ENCODE measurements around the gene NPEPPS. TPM values are rescaled to one million over a fixed set of nuclear protein-coding genes. Genes with fewer than 3 reads are reported as not detected.

The NPEPPS gene
- total and polyA plus RNA-seq, 2 of the 8 experiments (the other 6 are each of a cell fraction or from before 2014, with no cell fraction given): 53.6 to 118 TPM

DNA sequence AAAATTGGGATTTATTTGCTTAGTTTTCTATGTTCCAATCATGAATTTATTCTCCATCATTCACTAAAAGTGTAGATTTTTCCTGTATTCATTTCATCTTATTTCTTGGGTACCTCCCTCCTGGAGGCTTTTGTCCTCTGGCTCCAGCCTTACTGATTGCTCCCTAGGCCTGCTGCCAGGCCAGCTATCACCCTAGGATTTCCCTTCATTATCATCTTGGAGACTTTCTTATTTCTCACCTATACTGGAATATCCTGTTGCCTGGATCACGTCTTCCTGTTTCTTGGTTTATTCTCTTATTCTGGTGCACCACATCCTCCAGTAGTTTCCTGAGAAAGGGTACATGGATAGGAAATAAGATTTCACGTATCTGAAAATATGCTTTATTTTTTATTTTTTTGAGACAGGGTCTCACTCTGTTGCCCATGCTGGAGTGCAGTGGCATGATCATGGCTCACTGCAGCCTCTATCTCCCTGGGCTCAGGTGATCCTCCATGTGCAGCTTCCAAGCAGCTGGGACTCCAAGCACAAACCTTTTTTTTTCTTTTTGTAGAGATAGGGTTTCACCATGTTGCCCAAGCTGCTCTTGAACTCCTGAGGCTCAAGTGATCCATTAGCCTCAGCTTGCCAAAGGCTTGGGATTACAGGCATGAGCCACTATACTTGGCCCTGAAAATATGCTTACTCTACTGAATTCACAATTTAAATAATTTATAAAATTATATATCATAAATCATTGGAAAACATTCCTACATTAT lies 105.5 kb downstream of the NPEPPS start:
- Histone ChIP-seq H3K4me3 (ENCODE audit: extremely low read depth in 1 of 4, insufficient read depth in 2 of 4, low read depth in 3 of 4, low read length in 4 of 4) (no peak overlapping the region), H3K9me3 (ENCODE audit: insufficient read depth in 2 of 2, low read depth in 1 of 2, low read length in 1 of 2) (no peaks in the 10 kb centered on the region), H3K23ac (ENCODE audit: insufficient read length) (no peak overlapping the region), H2AFZ (ENCODE audit: low read length) (no peak overlapping the region), H3K56ac (replicated peaks; ENCODE audit: insufficient read length, low read depth, low read length) (no peak overlapping the region), H4K91ac (replicated peaks; ENCODE audit: insufficient read length, low read length) (no peak overlapping the region), H3K79me2 (ENCODE audit: control insufficient read depth in 1 of 2, insufficient read depth in 2 of 2, low read length in 2 of 2) (no peaks in the 10 kb centered on the region), H3K9ac (replicated peaks in 1 of 4; ENCODE audit: extremely low read depth in 1 of 4, low read depth in 3 of 4, low read length in 3 of 4) (no peak overlapping the region), H2BK15ac (ENCODE audit: low read length) (no peak overlapping the region), H2BK12ac (ENCODE audit: low read depth, low read length) (no peak overlapping the region), H2BK120ac (replicated peaks; ENCODE audit: low read depth, low read length) (no peak overlapping the region), H3K27me3 (replicated peaks in 1 of 4; ENCODE audit: control insufficient read depth in 3 of 4, extremely low read depth in 1 of 4, insufficient read depth in 3 of 4, low read length in 3 of 4) (no peaks in the 10 kb centered on the region), H4K5ac (ENCODE audit: insufficient read length, low read depth, low read length) (no peak overlapping the region), H3K36me3 (ENCODE audit: control insufficient read depth in 2 of 4, insufficient read depth in 4 of 4, low read length in 3 of 4) (no peaks in the 10 kb centered on the region; a peak in 2 of 8 replicates), H3K4me2 (ENCODE audit: insufficient read depth in 1 of 2, low read depth in 2 of 2, low read length in 2 of 2) (no peak overlapping the region), H3K4me1 (replicated peaks in 1 of 4; ENCODE audit: control insufficient read depth in 3 of 4, insufficient read depth in 4 of 4, low read length in 3 of 4) (no peaks in the 10 kb centered on the region), H3K79me1 (ENCODE audit: low read depth, low read length) (no peaks in the 10 kb centered on the region), H2AK5ac (ENCODE audit: low read depth, low read length) (no peak overlapping the region), H3K27ac (ENCODE audit: low read depth, low read length) (no peak overlapping the region), H3K23me2 (ENCODE audit: low read depth, low read length) (no peaks in the 10 kb centered on the region), H3K4ac (replicated peaks; ENCODE audit: insufficient read length, low read depth, low read length) (no peak overlapping the region), H4K20me1 (replicated peaks in 1 of 2; ENCODE audit: control insufficient read depth in 1 of 2, insufficient read depth in 2 of 2, low read length in 2 of 2) (peaks cover 0 to 2% of the 10 kb centered on the region in 2 experiments), H3K18ac (ENCODE audit: extremely low read depth, low read length) (no peak overlapping the region), H4K8ac (ENCODE audit: extremely low read depth, insufficient read depth, low read length) (no peak overlapping the region), H3K14ac (ENCODE audit: insufficient read length) (no peak overlapping the region), H2BK20ac (ENCODE audit: low read length) (no peak overlapping the region), H2BK5ac (ENCODE audit: low read depth, low read length) (no peak overlapping the region)
- POLR2A ChIA-PET (ENCODE audit: partially characterized antibody): interaction anchor here (0.6 to 3.3 kb wide), 3 partner anchors 10 to 521 kb away, joined by 3 to 16 read pairs (median 4); partner anchors contain the start of gene KPNB1
- TF ChIP-seq HDAC6 (IDR thresholded peaks at IDR 0.05; ENCODE audit: low read depth, low read length): no peak
- TF ChIP-seq, protein P1, sequence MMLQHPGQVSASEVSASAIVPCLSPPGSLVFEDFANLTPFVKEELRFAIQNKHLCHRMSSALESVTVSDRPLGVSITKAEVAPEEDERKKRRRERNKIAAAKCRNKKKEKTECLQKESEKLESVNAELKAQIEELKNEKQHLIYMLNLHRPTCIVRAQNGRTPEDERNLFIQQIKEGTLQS (IDR thresholded peaks at IDR 0.05; ENCODE audit: insufficient read depth, low read depth, low read length): no peak
- no peak for TF ChIP-seq BRCA1 (IDR thresholded peaks at IDR 0.05; ENCODE audit: low read depth, low read length)
- no peak for TF ChIP-seq POU5F1 (IDR thresholded peaks at IDR 0.05; ENCODE audit: low read depth, low read length)
- TF ChIP-seq ZNF274 (IDR thresholded peaks at IDR 0.05; ENCODE audit: borderline replicate concordance, extremely low read depth, low read length): no peak
- no peak for TF ChIP-seq SP1 (IDR thresholded peaks at IDR 0.05; ENCODE audit: low read depth, low read length)
- TF ChIP-seq PHF8 (conservative IDR thresholded peaks at IDR 0.05; ENCODE audit: low read depth, low read length): no peak
- TF ChIP-seq SAP30 (IDR thresholded peaks at IDR 0.05; ENCODE audit: insufficient read depth, insufficient replicate concordance, low read length): no peak
- TF ChIP-seq SP4 (IDR thresholded peaks at IDR 0.05; ENCODE audit: low read length): no peak
- TF ChIP-seq, protein P2, sequence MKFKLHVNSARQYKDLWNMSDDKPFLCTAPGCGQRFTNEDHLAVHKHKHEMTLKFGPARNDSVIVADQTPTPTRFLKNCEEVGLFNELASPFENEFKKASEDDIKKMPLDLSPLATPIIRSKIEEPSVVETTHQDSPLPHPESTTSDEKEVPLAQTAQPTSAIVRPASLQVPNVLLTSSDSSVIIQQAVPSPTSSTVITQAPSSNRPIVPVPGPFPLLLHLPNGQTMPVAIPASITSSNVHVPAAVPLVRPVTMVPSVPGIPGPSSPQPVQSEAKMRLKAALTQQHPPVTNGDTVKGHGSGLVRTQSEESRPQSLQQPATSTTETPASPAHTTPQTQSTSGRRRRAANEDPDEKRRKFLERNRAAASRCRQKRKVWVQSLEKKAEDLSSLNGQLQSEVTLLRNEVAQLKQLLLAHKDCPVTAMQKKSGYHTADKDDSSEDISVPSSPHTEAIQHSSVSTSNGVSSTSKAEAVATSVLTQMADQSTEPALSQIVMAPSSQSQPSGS (IDR thresholded peaks at IDR 0.05; ENCODE audit: low read length): no peak
- FAIRE-seq: no peak
- DNase-seq (ENCODE audit: low read depth in 1 of 2, low spot score in 2 of 2): no peak
- WGBS, 2 experiments (ENCODE audit: extremely low coverage in 1 of 2, insufficient coverage in 1 of 2, insufficient read length in 1 of 2, insufficient replicate concordance in 2 of 2, low coverage in 1 of 2, low lambda C conversion rate in 2 of 2, missing lambda C conversion rate in 1 of 2): 79% methylated on average over 2 of the region's 2 CpGs; no CpG with 5 or more reads in 1 of the 2 experiments
- CTCF ChIA-PET (ENCODE audit: partially characterized antibody): no interaction called here

Data from H1 (cell line).